ENCODE results near the gene COL13A1.

The COL13A1 gene

DNA sequence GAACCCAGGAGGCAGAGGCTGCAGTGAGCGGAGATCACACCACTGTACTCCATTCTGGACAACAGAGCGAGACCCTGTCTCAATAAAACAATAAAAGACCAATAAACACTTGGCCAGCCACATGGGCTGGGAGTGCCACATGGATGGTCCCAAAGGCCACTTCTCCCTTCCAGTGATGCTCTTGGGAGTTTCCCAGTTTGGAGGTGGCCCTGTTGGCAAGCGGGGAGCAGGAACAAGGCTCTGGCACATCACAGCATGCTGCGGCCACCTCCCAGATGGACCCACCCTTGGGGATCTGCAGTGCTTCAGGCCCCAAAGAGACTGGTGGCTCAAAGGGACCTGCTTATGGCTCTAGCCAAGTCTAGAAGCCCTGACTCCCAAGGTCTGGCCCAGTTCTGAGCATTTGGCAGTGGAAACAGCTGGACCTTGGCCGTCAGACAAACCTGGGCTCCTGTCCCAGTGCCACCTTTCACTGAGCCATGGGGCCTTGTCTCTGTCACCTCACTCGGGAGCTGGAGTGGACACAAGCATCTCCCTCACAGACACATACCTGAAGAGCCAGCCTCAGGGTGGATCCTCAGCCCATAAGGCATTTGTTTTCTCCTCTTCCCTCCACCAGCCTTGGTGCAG, 91.7 kb downstream of the COL13A1 start:
- DNase-seq: no peak

DNA sequence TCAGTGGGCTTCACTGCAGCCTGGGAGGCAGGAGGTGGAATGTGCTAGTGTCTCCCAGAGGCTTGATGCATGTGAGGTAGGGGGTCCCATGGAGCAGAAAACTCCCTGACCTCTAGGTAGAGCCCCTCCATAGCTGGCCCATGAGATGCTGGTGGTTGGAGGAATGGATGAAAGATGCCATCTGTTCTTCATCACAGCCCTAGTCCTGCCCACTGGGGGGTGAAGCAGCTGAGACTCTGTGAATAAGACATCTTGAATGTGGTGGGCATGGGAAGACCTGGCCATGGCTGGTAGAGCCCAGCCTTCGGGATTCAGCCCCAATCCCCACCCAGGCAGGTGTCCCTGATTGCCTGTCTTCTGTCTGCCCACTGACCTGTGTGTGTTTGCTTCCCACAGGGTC, 92.5 kb downstream of the COL13A1 start:
- DNase-seq: no peak

DNA sequence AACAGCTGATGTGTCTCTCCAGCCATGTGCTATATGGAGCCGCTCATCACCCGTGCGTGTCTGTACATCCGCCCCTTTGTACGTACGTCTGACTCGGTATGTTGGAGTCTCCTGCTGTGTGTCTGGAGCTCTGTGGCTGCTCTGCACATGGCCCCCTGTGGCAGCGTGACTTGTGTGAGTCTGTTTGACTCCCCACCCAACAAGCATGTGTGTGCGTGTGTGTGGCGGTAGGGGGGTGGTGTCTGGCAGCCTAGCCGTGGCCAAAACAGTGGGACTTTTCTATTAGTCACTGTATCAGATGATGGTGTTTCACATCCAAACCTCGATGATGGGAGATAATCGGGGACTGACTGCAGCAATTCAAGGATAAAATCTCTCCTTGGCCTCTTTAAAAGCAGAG, 94.1 kb downstream of the COL13A1 start:
- DNase-seq: no peak

DNA sequence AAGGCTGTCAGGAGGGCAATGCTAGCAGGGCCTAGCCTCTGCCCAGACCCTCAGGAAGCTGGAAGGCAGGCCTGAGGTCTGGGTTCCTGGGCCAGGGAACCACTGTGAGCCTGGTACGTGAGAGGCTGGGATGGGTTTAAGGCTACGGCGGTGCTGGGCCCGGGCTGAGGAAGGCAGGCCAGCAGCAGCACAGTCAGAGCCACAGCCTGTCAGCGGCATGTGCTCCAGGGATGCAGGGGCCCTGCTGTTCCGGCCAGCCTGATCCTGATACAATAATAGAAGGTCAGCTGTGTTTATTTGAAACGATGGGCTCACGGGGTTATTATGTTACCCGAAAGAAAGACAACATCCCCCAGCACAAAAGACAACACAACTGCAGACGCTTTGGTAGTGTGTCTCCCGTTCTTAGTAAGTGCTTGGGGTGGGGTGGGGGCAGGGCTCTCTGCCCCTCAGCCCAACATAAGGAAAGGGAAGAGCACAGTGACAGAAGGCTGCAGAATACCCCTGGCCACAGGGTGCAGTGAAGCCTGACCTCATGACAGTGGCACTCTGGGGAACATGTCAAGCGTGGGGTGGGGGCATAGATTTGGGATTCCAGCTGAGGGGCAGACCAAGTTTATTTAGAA, 95.0 kb downstream of the COL13A1 start:
- no peak for DNase-seq

DNA sequence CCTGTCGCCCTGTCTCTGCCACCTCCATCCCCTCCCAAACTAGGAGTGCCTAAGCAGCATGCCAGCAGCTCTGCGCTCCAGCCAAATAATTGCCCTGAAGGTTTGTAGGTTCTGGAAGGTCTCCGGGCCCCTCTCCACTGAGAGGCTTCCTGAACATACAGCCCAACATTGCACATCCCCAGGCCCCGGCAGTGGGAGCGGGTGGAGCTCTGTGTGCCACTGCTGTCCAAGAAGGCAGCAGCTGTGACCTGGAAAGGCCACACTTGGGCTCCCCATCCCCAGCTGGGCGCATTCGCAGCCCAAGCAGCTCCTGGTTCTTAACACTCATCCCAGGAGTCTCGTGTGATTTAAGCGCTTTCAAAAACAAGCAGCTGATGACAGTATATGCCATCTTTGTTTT, 95.7 kb downstream of the COL13A1 start:
- no peak for DNase-seq

DNA sequence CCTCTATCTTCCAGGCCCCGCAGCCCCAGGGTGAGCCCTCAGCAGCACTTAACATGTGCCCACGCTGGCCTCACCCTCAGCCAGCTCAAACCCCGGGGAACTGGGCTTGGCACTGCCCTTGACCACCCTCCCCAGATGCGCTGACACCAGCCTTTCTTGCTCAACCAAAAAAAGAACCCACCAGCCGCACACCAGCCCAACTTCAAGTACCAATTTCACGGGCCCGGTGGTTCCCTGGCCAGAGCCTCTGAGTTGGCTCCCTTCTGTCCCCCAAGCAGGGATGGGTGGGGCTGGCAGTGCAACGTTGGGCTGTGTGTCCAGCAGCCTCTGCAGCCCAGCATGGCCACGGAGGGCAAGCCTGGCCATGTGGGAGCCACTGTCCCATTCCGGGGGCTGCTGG, 96.3 kb downstream of the COL13A1 start:
- no peak for DNase-seq

DNA sequence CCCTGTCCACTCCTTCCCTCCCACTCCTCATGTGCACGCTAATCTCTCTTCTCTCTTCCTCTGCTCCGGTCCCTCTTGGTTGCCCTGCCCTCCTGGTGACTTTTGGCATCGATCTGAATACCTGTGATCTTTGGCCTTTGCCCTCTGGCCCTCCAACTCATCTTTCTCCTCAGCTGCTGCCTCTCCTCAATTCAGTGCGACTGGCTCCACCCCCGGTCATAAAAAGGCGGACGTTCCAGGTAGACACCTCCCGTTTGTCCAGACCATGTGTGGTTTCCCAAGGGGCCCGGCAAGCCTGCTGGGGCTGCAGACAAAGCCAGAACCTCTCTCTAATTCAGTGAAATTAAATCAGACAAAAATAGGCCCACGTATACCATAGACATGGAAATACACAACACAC, 96.8 kb downstream of the COL13A1 start:
- no peak for DNase-seq

DNA sequence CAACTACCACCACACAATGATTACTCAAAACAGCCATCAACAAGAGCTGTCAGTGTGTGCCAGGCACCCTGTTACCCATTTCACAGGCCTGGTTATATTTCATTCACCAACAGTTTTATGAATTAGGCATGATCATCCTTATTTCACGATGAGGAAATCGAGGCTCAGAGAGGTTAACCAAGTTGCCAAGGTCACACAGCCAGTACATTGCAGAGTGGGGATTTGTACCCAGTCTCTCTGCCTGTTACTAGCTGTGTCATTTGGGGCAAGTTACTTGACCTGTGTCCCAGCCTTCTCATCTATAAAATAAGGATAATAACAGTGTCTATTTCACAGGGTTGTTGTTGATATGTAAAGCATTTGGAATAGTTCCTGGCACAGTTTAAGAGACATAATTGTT, 97.2 kb downstream of the COL13A1 start:
- no peak for DNase-seq

DNA sequence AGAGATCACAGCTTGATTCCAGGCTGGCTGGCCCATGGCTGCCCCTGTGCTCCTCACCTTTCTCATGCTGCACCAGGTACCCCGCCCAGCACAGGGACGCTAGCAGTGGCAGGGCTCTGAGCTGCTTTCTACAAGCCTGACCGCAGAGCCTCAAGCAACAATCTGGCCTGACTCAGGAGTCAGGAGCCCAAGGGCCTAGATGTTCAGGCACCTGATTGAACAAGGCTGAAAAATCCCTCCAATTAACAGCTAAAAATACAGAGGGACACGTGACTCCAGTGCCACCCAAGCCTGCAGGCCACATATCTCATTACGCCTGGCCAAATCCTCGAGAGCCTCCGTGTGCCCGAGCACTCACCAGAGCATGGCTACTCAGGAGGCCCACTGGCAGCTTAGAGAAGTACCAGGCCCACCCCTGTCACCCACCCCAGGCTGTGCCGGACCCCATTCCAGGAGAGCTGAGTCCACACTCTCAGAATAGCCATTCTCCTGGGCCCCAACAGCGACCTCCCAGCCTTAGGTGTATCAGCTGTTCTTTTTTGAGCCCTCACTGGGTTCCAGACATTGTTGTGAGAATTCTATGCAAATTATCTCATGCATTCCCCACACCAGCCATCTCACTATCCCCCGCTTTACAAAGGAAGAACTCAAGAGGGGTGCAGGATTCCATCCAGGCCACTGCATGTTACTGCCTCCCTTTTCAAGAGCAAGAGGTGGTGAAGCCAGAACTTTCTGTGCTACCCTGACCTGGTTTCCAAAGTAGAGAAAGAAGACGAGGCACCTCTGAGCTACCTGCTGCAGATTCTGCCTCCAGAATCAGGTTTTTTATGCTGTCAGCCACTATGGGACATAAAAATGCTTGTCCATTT, 98.3 kb downstream of the COL13A1 start:
- DNase-seq: no peak

DNA sequence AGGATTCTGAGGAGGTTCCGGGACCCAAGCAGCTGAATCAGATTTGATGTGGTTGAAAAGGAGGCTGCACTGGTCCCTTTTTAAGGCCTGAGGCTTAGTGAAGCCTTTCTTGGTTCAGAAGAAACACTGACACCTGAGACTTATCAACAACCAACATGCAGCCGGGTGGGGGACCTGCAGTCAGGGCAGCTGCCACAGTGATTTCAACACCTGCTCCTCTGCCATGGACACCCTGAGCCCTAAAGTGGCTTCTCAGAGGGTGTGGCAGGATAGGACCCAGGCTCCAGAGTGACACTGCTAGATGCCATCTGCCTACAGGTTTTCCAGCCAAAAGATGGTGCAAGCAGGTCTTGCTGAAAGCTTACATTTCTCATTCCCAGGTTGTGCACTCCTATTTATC, 99.3 kb downstream of the COL13A1 start:
- no peak for DNase-seq

DNA sequence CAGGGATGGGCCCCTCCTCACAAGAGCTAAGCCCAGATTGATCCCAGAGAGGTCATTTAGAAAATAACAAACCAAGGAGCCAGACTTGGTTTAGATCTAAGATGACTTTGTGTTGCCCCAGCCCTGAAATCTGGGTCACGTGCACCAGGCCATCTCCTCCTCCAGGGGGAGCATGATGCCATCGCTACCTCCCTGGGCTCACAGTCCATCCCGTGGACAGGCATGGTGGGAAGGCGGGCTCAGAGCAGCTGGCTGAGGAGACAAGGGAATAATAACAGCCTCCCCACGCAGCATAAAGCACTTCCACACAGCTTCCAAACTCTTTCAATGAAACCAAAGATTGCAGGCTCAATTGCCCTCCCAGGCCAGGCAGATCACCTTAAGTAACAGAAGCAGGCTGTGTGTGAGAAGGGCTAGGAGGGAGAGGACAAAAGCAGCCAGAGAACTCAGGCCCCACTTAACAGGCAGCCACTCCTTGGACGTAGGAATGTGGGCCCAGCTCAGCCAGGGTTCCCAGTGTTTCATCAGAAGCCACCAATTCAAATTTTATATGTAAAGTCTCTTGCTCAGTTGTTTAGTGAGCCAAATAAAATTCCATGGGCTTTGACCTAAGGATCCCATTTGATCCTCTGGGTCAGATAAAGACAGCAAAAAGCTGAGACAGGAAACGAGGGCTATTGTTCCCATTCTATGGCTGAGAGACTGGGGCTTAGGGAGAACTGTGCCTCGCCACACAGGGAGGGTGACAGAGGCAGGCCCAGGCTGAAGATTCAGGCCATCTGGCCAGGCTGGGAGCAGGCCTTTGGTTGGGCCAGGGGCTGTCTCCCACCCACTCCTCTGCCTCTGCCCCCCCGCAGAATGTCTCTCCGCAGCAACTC, 100.2 kb downstream of the COL13A1 start:
- no peak for DNase-seq

DNA sequence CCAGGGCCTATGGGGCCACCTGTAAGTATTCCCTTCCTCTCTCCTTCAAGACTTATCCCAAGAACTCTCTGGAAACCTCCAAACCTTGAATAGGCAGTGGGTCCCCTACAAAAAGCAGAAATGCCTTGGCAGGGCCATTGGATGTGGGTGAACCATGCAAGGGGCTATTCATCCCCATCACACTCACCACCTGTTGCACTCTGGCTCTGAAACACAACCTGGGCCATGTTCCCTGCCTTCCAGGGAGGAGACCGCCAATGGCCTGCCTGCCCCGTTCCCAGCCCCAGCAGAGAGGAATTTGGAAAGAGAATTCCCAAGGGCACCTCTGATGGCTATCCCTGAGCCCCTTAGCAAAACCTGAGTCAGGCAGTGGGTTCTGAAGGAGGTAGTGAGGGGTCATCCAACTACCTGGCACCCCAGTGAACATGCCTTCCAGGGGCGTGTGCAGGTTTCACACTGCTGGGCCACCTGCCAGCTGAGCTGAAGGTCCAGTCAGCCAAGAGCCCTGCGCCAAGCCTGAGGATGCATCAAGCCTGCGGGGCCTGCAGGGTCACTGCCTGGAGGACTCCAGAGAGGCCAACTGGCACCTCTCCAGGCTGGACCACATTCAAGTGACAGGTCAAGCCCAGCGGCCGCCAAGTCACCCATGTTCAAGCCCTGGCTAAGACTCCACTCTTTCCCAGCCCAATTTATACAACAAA, 101.3 kb downstream of the COL13A1 start:
- DNase-seq: no peak

DNA sequence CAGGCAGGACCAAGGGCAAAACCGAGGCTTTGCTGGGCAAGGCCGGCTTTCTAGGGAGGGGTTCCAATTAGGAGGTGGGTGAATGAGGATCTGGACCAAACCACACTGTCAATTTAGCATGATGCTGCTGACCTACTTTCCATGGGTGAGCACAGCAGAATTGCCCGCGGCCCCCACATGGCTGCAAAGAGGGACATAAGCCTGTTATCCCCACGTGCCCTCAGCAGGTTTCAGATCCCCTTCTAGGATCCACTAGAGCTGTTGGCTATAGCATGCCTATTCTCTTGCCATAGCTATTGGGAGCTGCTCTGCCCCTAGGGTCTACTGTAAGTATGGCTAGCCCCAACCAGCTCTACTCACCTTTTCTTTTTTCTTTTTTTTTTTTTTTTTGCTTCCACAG, 102.8 kb downstream of the COL13A1 start:
- DNase-seq: no peak

DNA sequence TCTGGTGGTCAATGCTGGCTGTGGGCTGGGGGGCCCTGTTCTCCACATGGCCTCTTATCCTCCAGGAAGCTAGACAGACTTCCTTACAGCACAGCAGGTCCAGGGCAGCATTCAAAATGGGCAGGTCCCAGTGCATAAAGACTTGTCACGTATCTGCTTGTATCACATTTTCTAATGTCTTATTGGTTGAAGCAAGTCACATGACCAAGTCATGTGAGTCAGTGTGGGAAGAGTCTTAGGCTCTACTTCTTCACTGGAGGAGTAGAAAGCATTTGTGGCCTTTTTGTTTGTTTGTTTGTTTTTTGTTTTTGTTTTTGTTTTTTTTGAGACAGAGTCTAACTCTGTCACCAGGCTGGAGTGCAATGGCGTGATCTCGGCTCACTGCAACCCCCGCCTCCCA, 104.7 kb downstream of the COL13A1 start:
- DNase-seq: no peak

DNA sequence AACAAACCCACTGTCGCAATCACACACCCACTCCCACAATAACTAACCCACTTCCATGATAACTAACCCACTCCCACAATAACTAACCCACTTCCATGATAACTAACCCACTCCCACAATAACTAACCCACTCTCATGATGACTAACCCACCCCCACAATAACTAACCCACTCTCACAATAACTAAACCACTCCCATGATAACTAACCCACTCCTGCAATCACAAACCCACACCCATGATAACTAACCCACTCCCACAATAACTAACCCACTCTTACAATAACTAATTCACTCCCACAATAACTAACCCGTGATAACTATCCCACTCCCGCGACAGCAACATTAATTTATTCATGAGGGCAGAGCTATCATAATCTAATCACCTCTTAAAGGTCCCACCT, 105.8 kb downstream of the COL13A1 start:
- no peak for DNase-seq

DNA sequence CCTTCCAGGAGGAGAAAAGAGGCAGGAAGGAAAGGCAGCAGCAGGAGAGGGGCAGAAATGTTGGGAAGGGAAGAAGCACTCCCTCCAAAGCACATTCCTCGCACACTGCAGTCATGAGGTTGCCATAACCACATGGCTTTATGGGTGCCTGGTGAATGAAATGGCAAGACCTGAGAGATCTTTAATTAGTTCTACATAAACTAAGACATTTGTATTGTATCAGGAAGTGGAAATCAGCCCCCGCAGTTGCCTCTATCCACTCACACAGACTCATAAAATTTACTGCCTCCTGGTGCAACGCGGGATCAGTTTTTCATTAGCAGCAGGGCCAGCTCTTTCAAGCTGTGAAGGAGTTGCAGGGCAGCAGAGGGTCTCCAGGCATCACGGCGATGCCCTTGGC, 106.4 kb downstream of the COL13A1 start:
- DNase-seq: no peak

DNA sequence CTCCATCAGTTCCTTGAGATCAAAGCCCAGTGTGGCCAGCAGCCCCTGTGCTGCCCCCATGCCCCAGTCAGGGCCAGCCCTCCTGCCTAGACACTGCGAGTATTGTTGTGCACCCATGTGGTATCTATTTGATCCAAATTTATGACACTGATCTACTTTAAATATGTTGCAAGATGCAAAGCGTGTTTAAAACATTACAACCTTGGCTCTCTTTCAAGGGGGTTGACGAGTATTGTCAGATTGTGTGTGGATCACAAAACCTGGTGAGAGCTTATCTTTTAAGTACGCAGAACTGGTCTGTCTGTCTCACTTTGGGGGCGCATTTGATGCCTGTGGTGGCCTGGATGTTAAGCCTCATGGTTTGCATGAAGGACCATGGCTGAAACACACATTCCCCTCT, 108.9 kb downstream of the COL13A1 start:
- DNase-seq: no peak

DNA sequence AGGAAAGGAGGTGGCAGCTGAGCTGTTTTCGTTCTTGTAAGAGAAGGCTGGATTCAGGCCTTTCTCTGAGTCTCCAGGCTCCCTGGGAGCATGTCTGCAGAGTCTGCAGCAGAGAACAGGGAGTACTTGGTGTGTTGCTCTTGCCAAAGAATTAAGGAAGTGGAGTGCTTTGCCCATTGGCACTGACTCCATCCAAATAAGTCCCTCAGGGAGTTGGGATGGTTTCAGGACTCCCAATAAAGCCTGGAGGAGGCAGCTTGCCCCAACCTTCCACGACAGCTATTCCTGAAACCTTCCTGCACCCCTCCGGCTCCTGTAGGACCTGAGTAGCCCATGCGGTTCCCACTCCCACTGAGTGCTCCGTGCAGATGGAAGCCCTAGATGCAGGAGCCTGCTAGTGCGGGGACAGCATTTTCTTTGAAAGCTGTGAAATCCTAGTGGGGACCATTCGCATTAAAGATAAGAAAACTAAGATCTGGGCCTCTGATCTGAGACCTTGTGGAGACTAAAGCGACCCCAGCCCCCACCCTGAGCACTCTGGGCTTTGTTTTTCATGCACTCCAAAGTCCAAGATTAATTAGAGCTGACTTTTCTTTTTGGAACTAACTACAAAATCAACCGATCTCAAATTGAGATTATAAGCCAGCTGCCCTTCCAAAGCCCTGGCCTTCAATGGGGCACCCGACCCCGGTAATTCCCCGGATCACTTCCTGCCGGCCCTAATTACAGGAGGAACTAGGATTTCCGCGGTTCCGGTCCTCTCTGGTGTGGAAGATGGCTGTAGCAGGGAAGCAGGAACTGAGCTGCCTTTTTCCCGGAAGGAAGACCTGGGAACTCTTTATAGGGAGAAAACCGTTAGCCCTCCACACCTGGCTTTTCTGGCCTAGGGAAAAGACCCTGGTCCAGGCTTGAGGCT, 110.2 kb downstream of the COL13A1 start:
- DNase-seq: no peak

DNA sequence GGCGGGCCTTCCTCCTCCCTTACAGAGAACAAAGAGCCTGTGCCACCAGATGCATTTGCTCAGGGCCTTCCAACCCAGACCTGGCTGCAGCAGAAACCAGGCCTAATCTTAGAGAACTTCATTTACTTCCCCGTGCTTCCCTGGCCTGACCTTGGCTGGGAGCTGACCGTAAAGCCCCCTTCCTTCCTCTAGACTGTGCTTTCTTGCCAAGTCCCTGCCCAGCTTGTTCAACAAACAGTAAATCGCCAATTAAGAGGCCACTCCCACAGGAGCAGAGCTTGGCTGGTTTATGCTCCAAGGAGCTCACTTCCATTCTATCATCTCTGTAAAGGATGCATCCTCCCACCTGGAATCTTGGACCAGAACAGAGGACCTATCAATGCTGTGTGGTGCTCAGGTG, 110.9 kb downstream of the COL13A1 start:
- DNase-seq: no peak

DNA sequence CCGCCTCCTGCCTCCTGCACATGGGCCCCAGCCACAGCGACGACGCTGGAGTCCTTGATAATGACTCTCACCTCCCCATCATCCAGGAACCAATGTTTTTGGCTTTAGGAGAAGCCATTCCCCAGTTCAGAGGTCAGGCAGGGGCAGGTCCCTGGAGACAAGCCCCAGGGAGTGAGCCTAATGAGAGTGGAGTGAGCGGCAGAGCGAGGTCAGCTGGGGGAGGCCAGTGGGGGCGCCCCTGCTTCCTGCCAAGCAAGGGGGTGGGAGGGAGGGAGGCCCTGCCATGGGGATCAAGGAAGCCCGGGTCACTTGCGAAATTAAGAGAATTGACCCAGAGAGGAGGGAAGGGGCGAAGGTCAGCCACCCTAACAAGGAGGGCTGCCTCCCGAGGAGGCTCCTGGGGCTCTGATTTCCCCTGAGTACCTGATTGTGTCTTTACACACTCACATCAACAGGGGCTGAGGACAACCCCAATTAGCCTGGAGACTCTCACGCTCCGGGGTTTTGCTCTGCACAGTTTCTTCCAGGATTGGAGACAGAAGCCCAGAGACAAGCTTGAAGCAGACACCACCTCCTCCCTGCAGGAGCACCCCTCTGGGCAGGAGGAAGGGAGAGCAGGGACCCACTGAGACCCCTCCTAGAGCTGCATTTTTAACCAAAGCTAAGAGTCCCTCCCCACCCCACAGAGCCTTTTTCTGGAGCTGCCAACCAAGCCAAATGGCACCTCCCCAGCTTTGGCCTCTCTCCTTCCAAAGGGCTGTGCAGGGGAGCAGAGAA, 112.1 kb downstream of the COL13A1 start:
- DNase-seq: no peak
